ENCODE results near the gene POU2AF2. TPM values are rescaled to one million over a fixed set of nuclear protein-coding genes. Genes with fewer than 3 reads are reported as not detected.
"Not testable (repeated sequence)": the region's sequence is repeated elsewhere in the genome, so short reads cannot be mapped to it uniquely, and the experiment has no call there.

Gene POU2AF2
- total RNA-seq, 1 donor from 2014 or later, result not detected

GRCh38 chr11:111299101-111300026 lies 53.8 kb downstream of the POU2AF2 start:
- intact Hi-C loops (cut with DNase I), result loop anchor here (5.0 kb wide), 1 partner anchor 123 kb away; no protein-coding TSS in a partner anchor
- DNase-seq (ENCODE audit: low spot score), result no peak

- intact Hi-C loops (cut with DNase I), result no loop called here
- no peak for DNase-seq (ENCODE audit: low spot score)
Observed at GRCh38 chr11:111300569-111300968, 55.0 kb downstream of the POU2AF2 start.

GRCh38 chr11:111301004-111301841 lies 55.7 kb downstream of the POU2AF2 start:
- no peak for DNase-seq (ENCODE audit: low spot score)
- intact Hi-C loops (cut with DNase I), result no loop called here

- intact Hi-C loops (cut with DNase I), result no loop called here
- DNase-seq (ENCODE audit: low spot score), result no peak
Observed at GRCh38 chr11:111301842-111302118, 56.3 kb downstream of the POU2AF2 start.

GRCh38 chr11:111302298-111302697 lies 56.8 kb downstream of the POU2AF2 start:
- intact Hi-C loops (cut with DNase I), result no loop called here
- no peak for DNase-seq (ENCODE audit: low spot score)

- DNase-seq (ENCODE audit: low spot score), result no peak
- intact Hi-C loops (cut with DNase I), result no loop called here
Observed at GRCh38 chr11:111303461-111303860, 57.9 kb downstream of the POU2AF2 start.

GRCh38 chr11:111305162-111305802 lies 59.8 kb downstream of the POU2AF2 start:
- intact Hi-C loops (cut with DNase I), result no loop called here
- DNase-seq (ENCODE audit: low spot score), result no peak

GRCh38 chr11:111305876-111306275 lies 60.4 kb downstream of the POU2AF2 start:
- DNase-seq (ENCODE audit: low spot score), result no peak
- intact Hi-C loops (cut with DNase I), result no loop called here

GRCh38 chr11:111306321-111306720 lies 60.8 kb downstream of the POU2AF2 start:
- no peak for DNase-seq (ENCODE audit: low spot score)
- intact Hi-C loops (cut with DNase I), result no loop called here

- intact Hi-C loops (cut with DNase I), result no loop called here
- DNase-seq (ENCODE audit: low spot score), result no peak
Observed at GRCh38 chr11:111307472-111308108, 62.1 kb downstream of the POU2AF2 start.

- DNase-seq (ENCODE audit: low spot score), result no peak
Observed at GRCh38 chr11:111308140-111308539, 62.6 kb downstream of the POU2AF2 start.

GRCh38 chr11:111309215-111309915 lies 63.8 kb downstream of the POU2AF2 start:
- intact Hi-C loops (cut with DNase I), result no loop called here
- DNase-seq (ENCODE audit: low spot score), result no peak

More at GRCh38 chr11:111308140-111308539, 62.6 kb downstream of the POU2AF2 start:
- intact Hi-C loops (cut with DNase I), result no loop called here

- no peak for DNase-seq (ENCODE audit: low spot score)
- intact Hi-C loops (cut with DNase I), result no loop called here
Observed at GRCh38 chr11:111310088-111310487, 64.6 kb downstream of the POU2AF2 start.

GRCh38 chr11:111310723-111311122 lies 65.2 kb downstream of the POU2AF2 start:
- intact Hi-C loops (cut with DNase I), result no loop called here

GRCh38 chr11:111312076-111312475 lies 66.6 kb downstream of the POU2AF2 start:
- intact Hi-C loops (cut with DNase I), result no loop called here

More at GRCh38 chr11:111310723-111311122, 65.2 kb downstream of the POU2AF2 start:
- no peak for DNase-seq (ENCODE audit: low spot score)

GRCh38 chr11:111319296-111319695 lies 73.8 kb downstream of the POU2AF2 start:
- no peak for DNase-seq (ENCODE audit: low spot score)
- intact Hi-C loops (cut with DNase I), result no loop called here

More at GRCh38 chr11:111312076-111312475, 66.6 kb downstream of the POU2AF2 start:
- DNase-seq (ENCODE audit: low spot score), result no peak

- DNase-seq (ENCODE audit: low spot score); intact Hi-C loops (cut with DNase I): not testable (repeated sequence)
Observed at GRCh38 chr11:111320199-111320598, 74.7 kb downstream of the POU2AF2 start.

GRCh38 chr11:111320728-111321568 lies 75.4 kb downstream of the POU2AF2 start:
- intact Hi-C loops (cut with DNase I), result no loop called here
- no peak for DNase-seq (ENCODE audit: low spot score)

Data from cardiac septum (tissue), 1 donor.